Measurements from ENCODE around the gene MOB3B.
"Not testable (repeated sequence)": the region's sequence is repeated elsewhere in the genome, so short reads cannot be mapped to it uniquely, and the experiment has no call there.

The MOB3B gene

GRCh38 chr9:27442464-27442863, 87.2 kb downstream of the MOB3B start:
- DNase-seq = no peak

- no peak for DNase-seq
Observed at GRCh38 chr9:27441741-27442070, 87.9 kb downstream of the MOB3B start.

DNA sequence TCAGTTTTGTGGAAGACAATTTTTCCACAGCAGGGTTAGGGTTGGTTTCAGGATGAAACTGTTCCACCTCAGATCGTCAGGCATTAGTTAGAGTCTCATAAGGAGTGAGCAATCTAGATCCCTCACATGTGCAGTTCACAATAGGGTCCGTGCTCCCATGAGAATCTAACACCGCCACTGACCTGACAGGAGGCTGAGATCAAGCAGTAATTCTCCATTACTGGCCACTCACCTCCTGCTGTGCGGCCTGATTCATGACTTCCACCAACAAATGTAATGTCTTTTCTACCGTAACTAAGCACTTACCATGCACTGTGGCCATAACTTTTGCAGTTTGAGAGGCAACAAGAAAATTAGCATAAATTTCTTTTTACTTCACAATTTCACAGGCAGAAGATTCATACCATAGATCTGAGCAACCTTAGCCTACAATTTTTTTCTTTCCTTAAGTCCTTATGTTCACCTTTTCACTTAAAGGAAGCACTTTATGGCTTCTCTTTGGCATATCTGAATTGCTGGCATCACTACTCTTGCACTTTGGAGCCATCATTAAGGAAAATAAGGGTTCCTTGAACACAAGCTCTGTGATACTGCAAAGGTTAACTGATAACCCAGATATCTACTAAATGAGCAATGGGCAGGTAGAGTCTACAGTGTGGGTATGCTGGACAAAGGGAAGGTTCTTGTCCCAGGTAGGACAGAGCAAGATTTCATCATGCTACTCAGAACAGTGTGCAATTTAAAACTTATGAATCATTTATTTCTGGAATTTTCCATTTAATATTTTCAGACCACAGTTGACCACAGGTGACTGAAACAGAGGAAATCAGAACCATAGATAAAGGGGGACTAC, 88.5 kb downstream of the MOB3B start:
- no peak for DNase-seq

- no peak for DNase-seq
Observed at GRCh38 chr9:27438522-27438921, 91.1 kb downstream of the MOB3B start.

GRCh38 chr9:27437652-27438373, 91.8 kb downstream of the MOB3B start:
- no peak for DNase-seq

- DNase-seq = no peak
Observed at GRCh38 chr9:27436234-27436633, 93.4 kb downstream of the MOB3B start.

- DNase-seq = no peak
Observed at GRCh38 chr9:27433631-27434325, 95.8 kb downstream of the MOB3B start.

DNA sequence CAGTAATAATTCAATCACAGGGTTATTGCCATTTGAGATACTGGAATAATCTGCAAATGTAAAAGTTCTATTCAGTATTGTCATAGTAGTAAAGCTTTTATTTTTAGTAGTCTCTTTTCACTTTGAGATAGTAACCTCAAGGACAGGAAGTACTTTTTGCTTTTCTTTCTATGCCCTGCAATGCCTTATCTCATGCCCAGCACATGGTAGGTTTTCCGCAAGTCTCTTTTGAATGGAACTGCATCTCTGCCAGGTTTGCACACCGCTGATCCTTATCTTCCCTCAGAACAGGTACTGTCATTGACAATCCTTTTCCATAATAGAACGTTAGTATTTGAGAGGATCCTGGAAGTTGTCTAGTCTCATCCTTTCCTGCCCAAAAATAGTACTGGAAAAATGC, 97.3 kb downstream of the MOB3B start:
- DNase-seq = no peak

GRCh38 chr9:27431543-27432147, 98.0 kb downstream of the MOB3B start:
- DNase-seq = no peak

- DNase-seq = no peak
Observed at GRCh38 chr9:27430750-27431535, 98.7 kb downstream of the MOB3B start.

DNA sequence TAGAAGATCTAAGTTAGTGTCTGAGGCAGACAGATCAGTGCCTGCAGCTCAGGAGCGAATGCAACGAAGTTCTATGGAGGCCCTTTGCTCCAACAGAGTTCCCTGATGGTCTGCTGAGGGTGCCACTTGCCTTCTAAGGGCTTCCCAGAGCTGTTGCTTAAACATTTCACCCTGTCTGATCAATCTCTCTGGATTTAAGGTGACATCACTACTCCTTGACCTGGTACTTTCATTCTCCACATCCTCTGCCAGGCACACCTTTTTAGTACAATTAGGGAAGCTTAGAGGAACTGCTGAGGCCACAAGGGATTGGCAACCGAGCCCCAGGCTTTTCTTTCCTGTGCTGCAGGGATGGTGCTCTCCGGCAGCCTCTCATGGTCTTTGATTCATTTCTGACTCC, 99.7 kb downstream of the MOB3B start:
- no peak for DNase-seq

GRCh38 chr9:27429436-27429835, 100.2 kb downstream of the MOB3B start:
- DNase-seq = no peak

- no peak for DNase-seq
Observed at GRCh38 chr9:27428551-27428950, 101.1 kb downstream of the MOB3B start.

DNA sequence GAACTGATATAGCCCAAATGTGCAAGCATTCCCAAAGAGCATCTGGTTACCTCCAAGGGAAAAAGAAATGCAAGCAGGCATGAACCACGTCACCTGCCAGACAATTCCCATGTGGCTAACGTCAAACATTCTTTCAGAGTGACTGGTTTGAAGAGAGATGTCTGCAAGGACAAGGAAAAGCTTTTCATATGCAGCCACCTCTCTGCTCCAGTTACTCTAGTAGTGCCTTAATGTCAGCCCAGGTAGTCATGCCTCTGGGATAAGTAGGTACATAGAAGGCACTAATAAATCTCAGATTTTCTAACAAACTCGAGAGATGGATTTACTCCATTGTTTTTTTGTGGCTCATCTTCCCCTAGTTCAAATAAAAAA, 102.4 kb downstream of the MOB3B start:
- no peak for DNase-seq

DNA sequence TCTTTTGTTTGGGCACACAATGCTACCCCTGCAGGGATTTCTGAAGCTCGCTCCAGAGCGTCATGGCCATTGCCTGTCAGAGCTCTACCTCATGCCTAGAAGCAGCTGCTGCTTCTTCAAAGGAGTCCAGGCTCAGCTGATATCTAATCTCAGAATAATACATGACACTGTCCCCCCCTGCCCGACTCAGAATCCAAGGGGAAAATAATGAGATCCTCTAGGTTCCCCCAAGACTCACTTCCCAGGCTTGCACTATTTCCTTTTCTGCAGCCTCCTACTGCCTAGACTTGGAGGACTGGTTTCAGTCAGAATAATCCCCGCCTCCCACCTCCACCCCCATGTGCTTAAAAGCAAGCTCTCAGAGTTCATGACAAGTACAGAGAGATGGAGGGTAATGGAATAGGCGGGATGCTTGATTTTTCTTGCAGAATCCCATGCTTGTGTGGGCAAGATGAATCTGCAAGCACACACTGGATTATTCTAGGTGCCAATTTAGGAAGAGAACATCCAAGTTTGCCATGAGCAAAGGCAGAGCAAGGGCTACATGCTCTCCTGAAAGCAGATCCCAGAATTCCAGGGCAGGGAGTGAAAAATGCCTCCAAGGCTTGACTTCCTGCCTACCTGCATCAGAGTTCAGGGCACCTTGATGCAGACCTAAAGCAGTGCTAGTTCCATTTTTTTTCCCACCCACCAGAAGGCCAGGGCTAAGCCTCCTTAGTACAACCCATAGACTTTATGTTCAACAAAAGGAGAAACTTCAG, 102.9 kb downstream of the MOB3B start:
- no peak for DNase-seq

- no peak for DNase-seq
Observed at GRCh38 chr9:27425827-27426510, 103.6 kb downstream of the MOB3B start.

GRCh38 chr9:27423915-27424710, 105.5 kb downstream of the MOB3B start:
- DNase-seq = no peak

DNA sequence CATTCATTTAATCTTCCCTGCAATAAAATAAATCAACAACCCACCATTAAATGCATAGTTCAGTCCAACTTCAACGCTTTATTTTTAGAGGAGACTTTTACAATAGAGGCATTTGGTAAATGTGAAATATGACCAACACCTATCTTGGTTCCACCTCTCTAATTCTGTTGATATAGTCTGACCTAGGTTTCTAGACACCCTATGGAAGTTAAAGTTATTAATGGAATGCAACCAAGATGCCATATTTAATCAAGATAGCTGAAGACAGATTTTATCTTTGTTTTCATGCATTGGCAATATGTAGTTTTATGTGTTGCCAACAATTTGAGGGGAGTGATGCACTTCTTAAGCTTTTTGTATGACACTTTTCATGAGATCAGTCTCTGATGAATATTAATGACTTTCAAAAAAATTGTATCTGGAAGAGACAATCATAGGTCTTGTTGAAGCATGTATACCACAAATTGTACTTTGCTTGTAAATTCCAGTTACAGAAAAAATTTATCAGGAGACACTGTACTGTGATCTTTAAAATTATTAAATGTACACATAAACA, 107.3 kb downstream of the MOB3B start:
- DNase-seq = no peak

- no peak for DNase-seq
Observed at GRCh38 chr9:27421577-27421976, 108.0 kb downstream of the MOB3B start.

DNA sequence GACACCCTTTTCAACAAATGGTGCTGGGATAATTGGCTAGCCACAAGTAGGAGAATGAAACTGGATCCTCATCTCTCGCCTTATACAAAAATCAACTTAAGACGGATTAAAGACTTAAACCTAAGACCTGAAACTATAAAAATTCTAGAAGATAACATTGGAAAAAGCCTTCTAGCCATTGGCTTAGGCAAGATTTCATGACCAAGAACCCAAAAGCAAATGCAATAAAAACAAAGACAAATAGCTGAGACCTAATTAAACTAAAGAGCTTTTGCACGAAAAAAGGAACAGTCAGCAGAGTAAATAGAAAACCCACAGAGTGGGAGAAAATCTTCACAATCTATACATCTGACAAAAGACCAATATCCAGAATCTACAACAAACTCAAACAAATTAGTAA, 110.1 kb downstream of the MOB3B start:
- not testable (repeated sequence) for DNase-seq
